Measurements from ENCODE around the gene POLA1. TPM values are rescaled to one million over a fixed set of nuclear protein-coding genes. Genes with fewer than 3 reads are reported as not detected.

The POLA1 gene
- total RNA-seq, 4 donors from 2014 or later = 9.4 to 15.7 (median 10.0) TPM

GRCh38 chrX:24870143-24870542 lies 176.4 kb downstream of the POLA1 start:
- no peak overlapping the region for H3K4me3 ChIP-seq
- no peak for TF ChIP-seq EP300 (IDR thresholded peaks at IDR 0.05)
- TF ChIP-seq CTCF (IDR thresholded peaks at IDR 0.05) = no peak
- TF ChIP-seq POLR2A (IDR thresholded peaks at IDR 0.05; ENCODE audit: low read depth) = no peak
- TF ChIP-seq POLR2AphosphoS5 (IDR thresholded peaks at IDR 0.05) = no peak
- WGBS = 58% methylated on average over 3 of the region's 3 CpGs
- H3K4me1 ChIP-seq = no peaks in the 10 kb centered on the region
- H3K36me3 ChIP-seq = no peaks in the 10 kb centered on the region
- no peaks in the 10 kb centered on the region for H3K27me3 ChIP-seq
- no peak overlapping the region for H3K27ac ChIP-seq (replicated peaks in 1 of 4)
- intact Hi-C loops (cut with DNase I) = no loop called here
- H3K9me3 ChIP-seq = no peaks in the 10 kb centered on the region
- DNase-seq (ENCODE audit: extremely low spot score) = no peak

GRCh38 chrX:24874604-24875247 lies 181.0 kb downstream of the POLA1 start:
- intact Hi-C loops (cut with DNase I) = no loop called here
- H3K4me1 ChIP-seq = peaks cover 0 to 15% (median 0%) of the 10 kb centered on the region in 4 donors
- TF ChIP-seq CTCF (IDR thresholded peaks at IDR 0.05) (no peak), POLR2AphosphoS5 (IDR thresholded peaks at IDR 0.05) (no peak), POLR2A (IDR thresholded peaks at IDR 0.05; ENCODE audit: low read depth) (no peak), EP300 (IDR thresholded peaks at IDR 0.05) (no peak)
- no peak overlapping the region for H3K27ac ChIP-seq (replicated peaks in 1 of 4)
- H3K36me3 ChIP-seq = no peaks in the 10 kb centered on the region
- no peak for DNase-seq (ENCODE audit: extremely low spot score)
- WGBS = 57% methylated on average over 7 of the region's 7 CpGs
- no peak overlapping the region for H3K4me3 ChIP-seq
- H3K9me3 ChIP-seq = no peaks in the 10 kb centered on the region
- H3K27me3 ChIP-seq = no peaks in the 10 kb centered on the region

- WGBS = 65% methylated on average over 9 of the region's 9 CpGs
- intact Hi-C loops (cut with DNase I) = no loop called here
- TF ChIP-seq EP300 (IDR thresholded peaks at IDR 0.05) (no peak), POLR2AphosphoS5 (IDR thresholded peaks at IDR 0.05) (no peak), CTCF (IDR thresholded peaks at IDR 0.05) (no peak), POLR2A (IDR thresholded peaks at IDR 0.05; ENCODE audit: low read depth) (no peak)
Observed at GRCh38 chrX:24876530-24877287, 183.0 kb downstream of the POLA1 start.

GRCh38 chrX:24877288-24877664 lies 183.6 kb downstream of the POLA1 start:
- DNase-seq (ENCODE audit: extremely low spot score) = no peak
- Histone ChIP-seq H3K27me3 (no peaks in the 10 kb centered on the region), H3K36me3 (no peaks in the 10 kb centered on the region), H3K9me3 (no peaks in the 10 kb centered on the region), H3K4me3 (no peak overlapping the region), H3K4me1 (peaks cover 0 to 15% (median 0%) of the 10 kb centered on the region in 4 donors), H3K27ac (replicated peaks in 1 of 4) (no peak overlapping the region)
- intact Hi-C loops (cut with DNase I) = no loop called here
- WGBS = 84% methylated on average over 3 of the region's 3 CpGs
- no peak for TF ChIP-seq POLR2AphosphoS5 (IDR thresholded peaks at IDR 0.05)
- TF ChIP-seq EP300 (IDR thresholded peaks at IDR 0.05) = no peak
- no peak for TF ChIP-seq POLR2A (IDR thresholded peaks at IDR 0.05; ENCODE audit: low read depth)
- TF ChIP-seq CTCF (IDR thresholded peaks at IDR 0.05) = no peak

More at GRCh38 chrX:24876530-24877287, 183.0 kb downstream of the POLA1 start:
- H3K27ac ChIP-seq (replicated peaks in 1 of 4) = no peak overlapping the region
- no peaks in the 10 kb centered on the region for H3K9me3 ChIP-seq
- H3K4me1 ChIP-seq = peaks cover 0 to 15% (median 0%) of the 10 kb centered on the region in 4 donors
- H3K27me3 ChIP-seq = no peaks in the 10 kb centered on the region
- no peak overlapping the region for H3K4me3 ChIP-seq
- no peaks in the 10 kb centered on the region for H3K36me3 ChIP-seq
- no peak for DNase-seq (ENCODE audit: extremely low spot score)
